Body of pancreas (tissue), 4 donors: ENCODE data around the gene RPS6KA5. TPM values are rescaled to one million over a fixed set of nuclear protein-coding genes. Genes with fewer than 3 reads are reported as not detected.

ENCODE experiments used
- ATAC-seq: fragments of 150-250 bp; one replicate; pipeline ENCODE4 v1.9.1; 2016
- DNase-seq, 4 donors: peaks; one replicate each; pipeline ENCODE4 v3.0.0-alpha.2; 2019
- H3K27ac ChIP-seq, 4 donors: fragments of 200-600 bp; sonication (generic); 1 replicate in 3 of 4; 2 replicates in 1 of 4; pipeline versions ENCODE4 v1.5.1 to v1.6.1; 2016 to 2019; ENCODE audit warnings: mild to moderate bottlenecking in 1 of 4, mixed read lengths in 1 of 4, moderate library complexity in 1 of 4
- H3K27me3 ChIP-seq, 2 donors: fragments of 200-600 bp; sonication (generic); one replicate each; pipeline ENCODE4 v1.6.0; 2016; ENCODE audit warnings: mild to moderate bottlenecking in 1 of 2
- H3K36me3 ChIP-seq, 2 donors: fragments of 200-600 bp; sonication (generic); replicated peaks in 1 of 2; 2 replicates each; pipeline ENCODE4 v1.5.1; 2016; ENCODE audit warnings: low read depth in 2 of 2; ENCODE audit not compliant: insufficient read depth in 1 of 2
- H3K4me1 ChIP-seq: fragments of 200-600 bp; sonication (generic); one replicate; pipeline ENCODE4 v1.6.0; 2016
- H3K4me3 ChIP-seq, 2 donors: fragments of 200-600 bp; sonication (generic); 1 replicate in 1 of 2; 2 replicates in 1 of 2; pipeline ENCODE4 v1.5.1; 2016 to 2019
- H3K9me3 ChIP-seq, 3 donors: fragments of 200-600 bp; sonication (generic); 1 replicate in 2 of 3; 2 replicates in 1 of 3; pipeline ENCODE4 v1.5.1; 2016
- CTCF ChIP-seq, 7 experiments: fragments of 450-650 bp in 4 of 7; fragments of 200-600 bp in 3 of 7; sonication (generic) in 3 of 7; IDR thresholded peaks; one replicate each; pipeline ENCODE4 v1.5.1; 2016 to 2019; ENCODE audit warnings: antibody characterized with exemption in 7 of 7
- POLR2A ChIP-seq, 3 donors: fragments of 450-650 bp; IDR thresholded peaks; one replicate each; pipeline ENCODE4 v1.6.1; 2016; ENCODE audit warnings: antibody characterized with exemption in 3 of 3, mild to moderate bottlenecking in 2 of 3
- WGBS, 2 donors: methylation state at CpG; one replicate each; pipeline ENCODE4 v1.1.5; 2017; 5-methylcytosine and 5-hydroxymethylcytosine counted together
- intact Hi-C: fragments of 100-400 bp; cut with DNase I; formaldehyde crosslinking; loops from one replicate; pipeline ENCODE4 v1.15.1; 2023
- total RNA-seq, 2 donors: library from RNA; depleted of rRNA; stranded (reverse); fragments of >200 nt; gene quantifications; one replicate each; pipeline ENCODE4 v1.1.0, GENCODE V29; 2016

RPS6KA5 gene
- total RNA-seq, 2 donors from 2014 or later: 0.66 to 2.9 TPM

DNA sequence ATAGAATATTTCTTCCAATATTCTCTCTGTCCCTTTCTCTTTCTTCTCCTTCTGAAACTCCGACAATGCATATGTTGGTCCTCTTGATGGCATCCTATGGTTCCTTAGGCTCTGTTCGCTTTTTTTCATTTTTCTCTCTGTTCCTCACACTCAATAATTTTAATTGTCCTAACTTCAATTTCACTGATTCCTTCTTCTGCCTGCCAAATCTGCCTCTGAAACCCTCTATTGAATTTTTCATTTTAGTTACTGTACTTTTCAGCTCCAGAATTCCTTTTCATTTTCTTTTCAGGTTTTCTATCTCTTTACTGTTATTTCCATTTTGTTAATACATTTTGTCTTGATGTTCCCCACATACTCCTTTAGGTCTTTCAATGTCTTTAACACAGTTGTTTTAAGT lies 177.2 kb downstream of the RPS6KA5 start:
- Histone ChIP-seq H3K9me3 (no peaks in the 10 kb centered on the region), H3K27me3 (no peaks in the 10 kb centered on the region), H3K27ac (no peak overlapping the region), H3K4me3 (no peak overlapping the region), H3K4me1 (no peaks in the 10 kb centered on the region), H3K36me3 (no peaks in the 10 kb centered on the region)
- 95 to 100% methylated on average over 2 of the region's 2 CpGs for WGBS, 2 donors
- no peak for DNase-seq
- no peak for TF ChIP-seq CTCF (IDR thresholded peaks at IDR 0.05)
- TF ChIP-seq POLR2A (IDR thresholded peaks at IDR 0.05): no peak
- ATAC-seq: no peak
- intact Hi-C loops: no loop called here

DNA sequence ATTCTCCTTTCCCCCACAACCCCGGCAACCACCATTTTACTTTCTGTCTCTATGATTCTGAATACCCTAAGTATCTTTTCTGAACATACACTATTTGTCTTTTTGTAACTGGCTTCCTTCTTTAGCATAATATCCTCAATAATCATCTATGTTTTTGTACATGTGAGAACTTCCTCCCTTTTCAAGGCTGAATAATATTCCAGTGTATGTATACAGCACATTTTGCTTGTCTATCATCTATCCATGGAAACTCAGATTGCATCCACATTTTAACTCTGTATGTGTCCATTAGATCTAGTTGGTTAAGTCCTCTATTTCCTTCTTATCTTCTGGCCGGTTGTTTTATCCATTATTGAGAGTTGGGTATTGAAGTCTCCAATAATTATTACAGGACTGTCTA lies 180.2 kb downstream of the RPS6KA5 start:
- DNase-seq (no peak), ATAC-seq (no peak)
- Histone ChIP-seq H3K27me3 (no peaks in the 10 kb centered on the region), H3K36me3 (no peaks in the 10 kb centered on the region), H3K9me3 (no peaks in the 10 kb centered on the region), H3K4me1 (no peaks in the 10 kb centered on the region), H3K27ac (no peak overlapping the region), H3K4me3 (no peak overlapping the region)
- TF ChIP-seq POLR2A (IDR thresholded peaks at IDR 0.05) (no peak), CTCF (IDR thresholded peaks at IDR 0.05) (no peak)
- 82 to 96% methylated on average over 2 of the region's 2 CpGs for WGBS, 2 donors
- intact Hi-C loops: no loop called here

GRCh38 chr14:90874599-90874998 lies 185.8 kb downstream of the RPS6KA5 start:
- no peak for DNase-seq
- Histone ChIP-seq H3K9me3 (no peaks in the 10 kb centered on the region), H3K27me3 (no peaks in the 10 kb centered on the region), H3K4me1 (no peaks in the 10 kb centered on the region), H3K36me3 (no peaks in the 10 kb centered on the region), H3K4me3 (no peak overlapping the region), H3K27ac (no peak overlapping the region)
- 87 to 88% methylated on average over 5 of the region's 5 CpGs for WGBS, 2 donors
- intact Hi-C loops: no loop called here
- no peak for ATAC-seq
- no peak for TF ChIP-seq CTCF (IDR thresholded peaks at IDR 0.05)
- no peak for TF ChIP-seq POLR2A (IDR thresholded peaks at IDR 0.05)

DNA sequence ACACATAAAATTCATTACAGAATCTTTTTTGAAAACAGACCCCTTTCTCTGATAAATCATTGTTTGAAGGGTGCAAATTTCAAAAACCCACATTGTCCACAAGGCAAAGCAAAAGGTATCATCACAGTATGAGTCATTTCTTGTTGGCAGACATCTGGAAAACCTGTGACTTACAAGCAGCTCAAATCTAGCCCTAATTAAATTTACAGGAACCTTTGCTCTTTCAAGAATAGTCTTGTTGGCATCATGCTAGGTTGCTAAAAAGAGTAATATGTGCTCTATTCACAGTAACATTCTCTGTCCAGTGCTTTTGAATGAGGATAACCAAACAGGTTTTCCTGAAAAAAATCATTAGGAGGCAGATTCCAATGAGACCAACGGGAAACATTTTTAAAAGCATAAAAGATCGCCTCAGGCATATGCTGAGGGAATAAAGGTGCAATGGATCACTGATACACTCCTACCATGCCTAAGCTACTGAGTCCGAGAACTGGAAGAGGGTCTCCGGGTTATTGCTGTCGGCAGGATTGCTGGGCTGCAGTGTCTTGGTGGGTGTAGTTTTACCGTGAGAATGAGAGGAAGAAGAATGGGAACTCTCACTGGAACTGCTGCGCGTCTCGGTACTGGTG lies 188.7 kb downstream of the RPS6KA5 start:
- intact Hi-C loops: no loop called here
- Histone ChIP-seq H3K36me3 (no peaks in the 10 kb centered on the region), H3K27ac (no peak overlapping the region), H3K4me1 (no peaks in the 10 kb centered on the region), H3K27me3 (no peaks in the 10 kb centered on the region), H3K4me3 (no peak overlapping the region), H3K9me3 (no peaks in the 10 kb centered on the region)
- ATAC-seq: no peak
- TF ChIP-seq POLR2A (IDR thresholded peaks at IDR 0.05) (no peak), CTCF (IDR thresholded peaks at IDR 0.05) (no peak)
- DNase-seq: no peak
- 88% methylated on average over 9 of the region's 9 CpGs for WGBS, 2 donors

- no peak for DNase-seq
- no peaks in the 10 kb centered on the region for H3K36me3 ChIP-seq
- intact Hi-C loops: no loop called here
- ATAC-seq: no peak
- no peak for TF ChIP-seq POLR2A (IDR thresholded peaks at IDR 0.05)
- TF ChIP-seq CTCF (IDR thresholded peaks at IDR 0.05): no peak
- H3K9me3 ChIP-seq: no peaks in the 10 kb centered on the region
- no peak overlapping the region for H3K4me3 ChIP-seq
- no peaks in the 10 kb centered on the region for H3K27me3 ChIP-seq
- H3K4me1 ChIP-seq: no peaks in the 10 kb centered on the region
- WGBS, 2 donors: 84 to 93% methylated on average over 1 of the region's 1 CpG
- H3K27ac ChIP-seq: no peak overlapping the region
Observed at GRCh38 chr14:90870950-90871604, 189.4 kb downstream of the RPS6KA5 start.
